HG03457 (cell line): Measurements from ENCODE around the gene LUM.
"Not testable (repeated sequence)": the region's sequence is repeated elsewhere in the genome, so short reads cannot be mapped to it uniquely, and the experiment has no call there.

Experiments
- ATAC-seq: cut with Tn5 transposase; IDR thresholded peaks from one replicate; pipeline ENCODE4 v1.9.1; 2021; ENCODE audit warnings: moderate number of reproducible peaks; ENCODE audit not compliant: unreplicated experiment

Gene LUM

DNA sequence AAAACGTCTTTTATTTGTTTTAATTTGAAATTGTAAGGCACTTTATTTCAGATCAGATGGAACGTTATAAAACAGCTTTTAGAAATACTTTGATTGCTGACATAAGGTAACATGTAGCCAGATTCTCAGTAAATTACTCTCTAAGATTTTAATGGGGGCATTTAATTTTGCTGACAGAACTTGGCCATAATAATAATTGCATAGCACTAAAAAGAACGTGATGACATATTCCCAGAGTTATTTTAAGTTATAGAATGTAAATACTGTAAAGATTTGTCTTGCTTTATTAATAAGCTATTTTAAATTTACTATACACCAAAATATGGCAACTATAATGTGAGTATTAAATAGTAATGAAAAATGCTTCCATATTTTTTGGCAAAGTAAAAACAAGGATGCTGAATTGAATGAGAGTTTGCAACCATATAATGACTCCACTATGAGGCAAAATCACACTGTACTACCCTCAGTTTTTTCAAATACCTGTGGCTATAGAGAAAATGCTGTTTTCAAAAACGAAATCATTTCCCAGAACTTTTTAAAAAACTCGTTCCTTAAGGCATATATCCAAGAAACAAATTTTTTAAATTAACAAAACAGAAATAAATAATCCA lies 876 bp downstream of the LUM start:
- ATAC-seq = no peak

GRCh38 chr12:91109581-91110310 lies 1.5 kb downstream of the LUM start:
- ATAC-seq = no peak

DNA sequence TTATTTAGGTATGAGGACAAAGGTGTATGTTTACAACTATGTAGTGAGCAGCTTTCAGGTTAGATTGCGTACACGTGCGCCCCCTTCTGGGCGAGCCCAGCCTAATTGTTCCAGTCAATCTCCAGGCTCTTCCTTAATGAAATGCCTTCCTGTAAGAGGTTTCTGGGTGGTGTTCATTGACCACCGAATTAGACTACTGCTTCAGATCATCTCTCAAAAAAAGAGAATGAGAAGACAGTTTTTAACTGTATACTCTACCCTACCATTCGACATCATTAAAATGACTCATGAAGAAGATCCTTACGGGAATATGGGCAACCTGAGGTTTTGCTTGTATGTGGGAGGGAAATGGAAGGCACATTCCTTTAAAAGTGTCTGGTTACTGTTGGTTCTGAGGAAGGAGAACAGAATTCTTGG lies 2.1 kb downstream of the LUM start:
- no peak for ATAC-seq

DNA sequence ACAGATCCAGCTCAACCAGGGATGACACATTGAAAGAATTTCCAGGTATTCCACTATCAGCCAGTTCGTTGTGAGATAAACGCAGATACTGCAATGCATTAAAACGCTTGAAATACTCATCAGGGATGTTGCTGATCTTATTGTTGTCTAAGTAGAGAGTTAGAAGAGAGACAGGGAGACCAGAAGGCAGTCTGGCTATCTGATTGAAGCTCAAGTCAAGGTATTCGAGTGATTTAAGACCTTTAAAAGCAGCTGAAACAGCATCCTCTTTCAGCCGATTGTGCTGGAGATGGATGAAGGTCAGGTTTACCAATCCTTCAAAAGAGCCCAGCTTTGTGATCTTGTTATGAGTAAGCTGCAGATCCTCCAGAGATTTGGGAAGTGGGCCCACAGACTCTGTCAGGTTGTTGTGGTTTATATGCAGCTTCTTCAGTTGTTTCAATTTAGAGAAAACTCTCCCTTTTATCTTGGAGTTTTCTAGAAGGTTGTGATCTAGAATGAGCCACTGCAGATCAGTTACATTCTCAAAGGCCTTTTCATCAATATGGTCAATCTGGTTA lies 3.0 kb downstream of the LUM start:
- ATAC-seq = no peak

DNA sequence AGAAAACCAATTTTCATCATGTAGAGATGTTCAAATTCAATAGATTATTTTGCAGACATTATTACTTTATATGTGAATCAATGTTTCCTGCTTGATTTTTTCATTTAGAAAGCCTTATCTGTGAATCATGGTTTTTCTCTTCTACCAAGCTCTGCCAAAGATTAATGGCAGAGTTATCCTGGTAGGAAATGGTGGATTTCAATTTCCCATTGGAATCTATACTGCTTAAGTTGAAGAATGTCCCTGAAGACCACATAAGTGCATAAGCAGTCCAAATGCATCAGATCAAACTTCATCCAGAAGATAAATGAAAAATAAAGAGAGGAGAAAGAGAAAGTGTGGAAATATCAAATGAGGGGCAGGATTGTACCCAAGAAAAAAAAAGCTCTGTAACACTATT lies 5.0 kb downstream of the LUM start:
- ATAC-seq = no peak

DNA sequence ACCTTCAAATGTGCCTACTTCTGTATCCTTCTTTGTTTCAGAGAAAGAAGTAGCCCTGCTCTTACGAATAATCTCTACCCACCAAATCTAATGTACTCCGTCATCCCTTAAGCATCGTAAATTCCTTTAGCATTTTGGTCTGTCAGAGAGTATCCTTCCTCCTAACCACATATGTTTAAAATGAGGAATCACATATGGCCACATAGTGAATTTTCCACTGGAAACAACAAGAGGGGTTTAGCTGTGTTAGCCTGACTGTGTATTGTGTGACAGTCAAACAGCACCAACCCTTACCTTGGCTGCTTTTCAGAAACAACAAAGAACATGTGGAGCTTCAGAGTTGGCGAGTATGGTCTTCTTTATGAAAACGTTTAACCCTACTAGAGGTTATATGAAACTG lies 5.5 kb downstream of the LUM start:
- no peak for ATAC-seq

DNA sequence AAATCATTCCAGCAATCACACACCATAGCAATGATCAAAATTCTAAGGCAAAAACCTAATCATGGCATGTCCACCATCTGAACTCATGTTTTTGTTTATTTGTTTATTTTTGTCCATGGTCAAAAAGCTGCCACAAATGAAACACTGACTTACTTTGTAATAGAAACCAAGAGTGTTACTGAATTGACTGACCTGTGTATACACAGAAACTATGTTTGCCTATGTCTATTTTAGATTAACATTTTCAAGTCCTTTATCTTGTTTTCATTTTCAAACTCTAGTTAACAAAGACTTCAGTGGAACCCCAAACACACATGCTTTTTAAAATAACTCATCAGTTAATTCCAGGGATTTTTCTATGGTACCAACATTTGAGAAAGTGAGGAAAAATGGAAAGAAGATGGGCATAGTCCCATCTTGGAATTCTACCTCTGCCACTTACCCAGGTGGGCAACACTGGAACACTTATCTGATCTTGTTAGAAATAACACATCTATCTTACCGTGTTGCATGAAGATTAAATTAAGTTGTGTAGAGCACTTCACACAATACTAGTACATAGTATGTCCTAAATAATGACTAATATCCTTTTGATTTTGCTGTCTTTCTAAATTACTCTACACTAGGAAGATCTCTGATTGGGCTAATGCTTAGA lies 6.4 kb downstream of the LUM start:
- ATAC-seq = no peak

- ATAC-seq = no peak
Observed at GRCh38 chr12:91103624-91104023, 7.7 kb downstream of the LUM start.

DNA sequence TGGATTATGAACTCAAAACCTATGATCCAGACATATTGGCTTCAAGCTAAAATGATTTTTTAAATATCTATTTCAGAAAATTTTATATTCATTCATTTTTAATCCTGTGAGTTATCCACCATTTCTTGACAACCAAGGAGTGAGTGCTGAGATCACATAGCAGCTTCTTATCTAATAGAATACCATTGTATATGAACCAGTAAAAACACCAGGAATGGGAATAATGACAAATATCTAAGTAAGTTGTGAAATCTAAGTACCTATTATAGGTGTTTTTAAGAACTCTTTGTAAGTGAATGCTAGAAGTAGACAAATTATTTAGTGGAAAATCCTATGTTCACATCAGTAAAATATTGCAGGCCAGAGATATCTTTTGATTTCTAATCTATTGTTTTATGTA lies 8.2 kb downstream of the LUM start:
- no peak for ATAC-seq

DNA sequence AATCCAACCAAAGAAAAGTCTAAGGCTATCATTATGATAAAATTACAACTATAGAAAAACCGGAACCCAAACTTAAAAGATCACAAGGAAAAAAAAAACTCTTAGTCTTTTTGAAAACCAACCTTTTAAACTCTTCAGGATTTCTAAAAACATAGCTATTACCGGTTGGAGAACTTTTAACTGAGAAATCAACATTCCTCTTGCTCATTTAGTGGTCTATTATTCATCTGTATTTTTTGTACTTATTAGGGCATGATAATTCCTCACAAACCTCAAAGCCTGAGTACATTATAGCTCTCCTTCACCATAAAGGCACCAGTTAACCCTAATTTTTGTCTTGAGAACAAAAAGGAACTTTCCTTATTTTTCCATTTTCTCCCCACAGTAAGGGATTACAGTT lies 10.4 kb downstream of the LUM start:
- no peak for ATAC-seq

DNA sequence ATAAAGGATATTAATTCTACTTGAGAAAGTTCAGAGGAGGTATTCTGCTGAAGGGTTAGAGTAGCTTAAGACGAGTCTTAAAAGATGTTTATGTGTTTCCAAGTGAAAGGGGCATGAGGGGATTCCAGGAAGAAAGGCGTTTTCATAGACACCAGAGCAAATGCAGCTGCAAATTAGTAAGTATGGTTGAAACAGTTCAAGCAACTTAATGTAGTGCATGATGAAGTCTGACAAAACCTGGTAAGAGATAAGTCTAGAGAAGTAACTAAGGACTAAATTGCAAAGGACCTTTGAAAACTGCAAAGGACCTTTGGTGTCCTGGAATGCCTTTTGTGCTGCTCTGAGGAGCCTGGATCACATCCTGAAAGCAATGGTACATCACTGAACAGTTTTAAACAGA lies 11.5 kb downstream of the LUM start:
- no peak for ATAC-seq

DNA sequence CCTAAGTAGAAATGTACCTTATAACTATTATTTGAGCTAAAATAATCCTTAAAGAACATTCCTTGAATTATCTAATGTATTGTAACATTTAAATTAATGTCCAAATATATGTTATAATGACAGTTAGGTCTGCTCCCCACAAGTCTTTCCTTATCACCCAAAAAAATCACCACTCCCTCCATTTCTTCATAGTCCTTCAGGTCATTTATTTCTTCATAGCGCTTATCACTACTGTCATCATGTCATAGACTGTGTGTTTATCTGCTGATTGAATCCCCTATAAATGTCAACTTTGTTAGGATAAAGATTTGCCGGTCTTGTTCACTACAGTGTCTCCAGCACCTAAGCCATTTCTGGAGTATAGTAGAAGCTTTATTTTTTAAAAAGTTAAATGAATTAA lies 12.0 kb downstream of the LUM start:
- ATAC-seq = no peak

- ATAC-seq = no peak
Observed at GRCh38 chr12:91098941-91099340, 12.4 kb downstream of the LUM start.

GRCh38 chr12:91098461-91098860 lies 12.8 kb downstream of the LUM start:
- ATAC-seq = no peak

DNA sequence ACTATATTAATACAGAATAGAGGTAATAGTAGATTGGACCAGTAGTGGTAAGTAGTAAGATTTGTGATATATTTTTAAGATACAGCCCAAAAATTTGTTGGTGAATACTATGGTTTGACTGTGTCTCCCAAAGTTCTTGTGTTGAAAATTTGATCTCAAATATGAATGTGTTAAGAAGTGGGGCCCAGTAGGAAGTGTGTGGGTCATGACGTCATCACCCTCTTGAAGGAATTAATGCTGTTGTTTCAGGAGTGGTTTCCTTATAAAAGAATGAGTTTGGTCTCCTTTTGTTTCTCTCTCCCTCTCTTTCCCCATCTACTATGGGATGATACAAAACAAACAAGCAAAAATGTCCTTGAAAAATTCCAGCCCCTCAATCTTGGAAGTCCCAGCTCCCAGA lies 16.3 kb downstream of the LUM start:
- no peak for ATAC-seq

- no peak for ATAC-seq
Observed at GRCh38 chr12:91094032-91094662, 17.1 kb downstream of the LUM start.

DNA sequence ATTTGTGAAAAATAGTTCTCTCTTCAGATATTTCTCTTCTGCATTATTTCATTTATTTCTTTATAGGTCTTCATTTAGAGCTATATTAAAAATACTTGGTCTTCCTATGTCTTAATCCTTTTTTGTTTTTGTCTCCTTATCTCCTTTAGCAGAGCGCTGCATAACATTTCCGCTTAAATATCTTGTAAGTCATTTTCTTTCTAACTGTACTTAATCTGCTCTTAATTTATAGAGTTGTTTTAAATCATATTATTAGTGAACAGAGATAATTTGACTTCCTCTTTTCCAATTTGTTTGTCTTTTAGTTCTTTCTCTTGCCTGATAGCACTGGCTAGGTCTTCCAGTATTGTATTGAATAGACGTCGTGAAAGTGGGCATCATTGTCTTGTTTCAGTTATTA lies 18.0 kb downstream of the LUM start:
- no peak for ATAC-seq

DNA sequence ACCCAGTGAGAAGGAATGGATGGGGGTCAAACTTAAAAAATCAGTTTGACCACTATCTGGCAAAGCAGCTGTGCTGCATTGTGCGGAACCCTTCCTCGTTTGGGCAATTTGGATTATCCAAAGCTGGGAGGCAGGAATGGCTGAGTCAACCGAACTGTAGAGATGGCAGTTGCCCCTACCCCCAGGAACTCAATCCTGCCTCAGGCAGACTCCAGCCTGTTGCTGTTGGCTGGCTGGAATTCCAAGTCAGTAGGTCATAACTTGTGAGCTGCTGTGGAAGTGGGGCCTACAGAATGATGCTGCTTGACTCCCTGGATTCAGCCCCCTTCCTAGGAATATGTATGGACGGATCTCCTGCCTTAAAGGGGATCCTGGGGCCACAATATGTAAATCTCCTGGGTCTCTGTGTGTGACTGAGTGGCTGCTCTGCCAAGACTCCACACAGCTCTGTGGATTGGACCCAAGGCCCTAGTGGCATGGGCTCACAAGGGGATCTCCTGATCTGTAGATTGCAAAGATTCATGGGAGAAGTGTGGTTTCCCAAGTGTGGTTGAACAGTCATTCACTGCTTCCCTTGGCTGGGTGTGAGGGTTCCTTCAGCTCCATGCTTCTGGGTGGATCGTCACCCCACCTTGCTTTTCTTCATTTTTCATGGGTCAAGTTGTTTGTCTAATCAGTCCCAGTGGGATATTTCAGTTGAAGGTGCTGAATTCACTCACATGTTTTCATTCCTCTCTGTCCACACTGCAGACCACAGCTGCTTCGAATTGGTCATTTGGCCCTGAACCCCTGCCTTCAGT lies 19.2 kb downstream of the LUM start:
- ATAC-seq = no peak

DNA sequence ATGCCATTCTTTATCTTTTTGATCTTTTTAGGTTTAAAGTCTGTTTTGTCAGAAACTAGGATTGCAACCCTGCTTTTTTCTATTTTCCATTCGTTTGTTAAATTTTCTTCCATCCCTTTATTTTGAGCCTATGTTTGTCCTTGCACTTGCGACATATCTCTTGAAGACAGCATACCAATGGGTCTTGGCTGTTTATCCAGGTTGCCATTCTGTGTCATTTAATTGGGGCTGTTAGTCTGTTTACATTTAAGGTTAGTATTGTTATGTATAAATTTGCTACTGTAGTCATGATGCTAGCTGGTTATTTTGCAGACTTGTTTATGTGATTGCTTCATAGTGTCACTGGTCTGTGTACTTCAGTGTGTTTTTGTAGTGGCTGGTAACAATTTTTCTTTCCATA lies 21.3 kb downstream of the LUM start:
- ATAC-seq = not testable (repeated sequence)

GRCh38 chr12:91080041-91080440 lies 31.3 kb downstream of the LUM start:
- no peak for ATAC-seq

GRCh38 chr12:91078501-91078900 lies 32.8 kb downstream of the LUM start:
- ATAC-seq = no peak
